HUES64 (cell line): ENCODE measurements around the gene LEMD1.
A peak's percentile ranks its signal among the peaks of the same experiment; 100 is the strongest.

ENCODE experiments used
- H3K27ac ChIP-seq: 2 replicates; pipeline ENCODE4 v1.7.0; 2013; ENCODE audit warnings: low read depth, low read length, inconsistent platforms
- H3K27me3 ChIP-seq: 2 replicates; pipeline ENCODE4 v1.6.1; 2013; ENCODE audit warnings: mild to moderate bottlenecking, low read length; ENCODE audit not compliant: insufficient read depth
- H3K36me3 ChIP-seq: 2 replicates; pipeline ENCODE4 v1.6.1; 2013; ENCODE audit warnings: mild to moderate bottlenecking, low read length; ENCODE audit not compliant: insufficient read depth
- H3K4me1 ChIP-seq: 2 replicates; pipeline ENCODE4 v1.6.1; 2013; ENCODE audit warnings: mild to moderate bottlenecking, low read length, moderate library complexity; ENCODE audit not compliant: insufficient read depth
- H3K4me3 ChIP-seq: 2 replicates; pipeline ENCODE4 v1.5.1; 2013; ENCODE audit warnings: mild to moderate bottlenecking, low read length, moderate library complexity
- H3K9ac ChIP-seq: 2 replicates; pipeline ENCODE4 v1.6.1; 2013; ENCODE audit warnings: mild to moderate bottlenecking, low read depth, low read length
- H3K9me3 ChIP-seq: 2 replicates; pipeline ENCODE4 v1.6.1; 2013; ENCODE audit warnings: low read depth, low read length; ENCODE audit not compliant: insufficient read depth
- WGBS: fragments of 150-250, 120-280 bp; methylation state at CpG from one replicate; pipeline ENCODE4 v1.1.7; 2013; ENCODE audit warnings: missing lambda C conversion rate; 5-methylcytosine and 5-hydroxymethylcytosine counted together

LEMD1 gene

DNA sequence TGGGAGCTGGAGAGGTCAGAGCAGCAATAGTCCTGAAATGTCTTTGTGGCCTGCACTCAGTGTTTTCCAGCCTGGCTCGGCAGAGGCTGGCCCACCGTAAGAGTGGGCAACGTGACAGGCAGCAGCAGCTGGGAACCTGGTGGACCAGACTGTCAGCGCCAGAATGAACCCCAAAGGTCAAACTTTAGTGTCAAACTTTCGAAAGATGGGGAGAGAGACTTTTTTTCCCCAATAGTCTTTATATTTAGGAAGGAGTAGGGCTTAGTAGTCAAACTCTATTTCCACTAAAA lies 23.7 kb upstream of the LEMD1 start:
- peak overlapping the region; percentile 98 for H3K27ac ChIP-seq
- no peaks in the 10 kb centered on the region; the same call in 1 of the 2 replicates for H3K27me3 ChIP-seq
- H3K9ac ChIP-seq, result peak overlapping the region; percentile 71
- H3K4me3 ChIP-seq, result peak overlapping the region; percentile 38
- 65% methylated on average over 4 of the region's 5 CpGs for WGBS
- H3K4me1 ChIP-seq, result peaks cover 85% of the 10 kb centered on the region
- H3K36me3 ChIP-seq, result peaks cover 7% of the 10 kb centered on the region; the same call in 1 of the 2 replicates
- no peaks in the 10 kb centered on the region for H3K9me3 ChIP-seq

DNA sequence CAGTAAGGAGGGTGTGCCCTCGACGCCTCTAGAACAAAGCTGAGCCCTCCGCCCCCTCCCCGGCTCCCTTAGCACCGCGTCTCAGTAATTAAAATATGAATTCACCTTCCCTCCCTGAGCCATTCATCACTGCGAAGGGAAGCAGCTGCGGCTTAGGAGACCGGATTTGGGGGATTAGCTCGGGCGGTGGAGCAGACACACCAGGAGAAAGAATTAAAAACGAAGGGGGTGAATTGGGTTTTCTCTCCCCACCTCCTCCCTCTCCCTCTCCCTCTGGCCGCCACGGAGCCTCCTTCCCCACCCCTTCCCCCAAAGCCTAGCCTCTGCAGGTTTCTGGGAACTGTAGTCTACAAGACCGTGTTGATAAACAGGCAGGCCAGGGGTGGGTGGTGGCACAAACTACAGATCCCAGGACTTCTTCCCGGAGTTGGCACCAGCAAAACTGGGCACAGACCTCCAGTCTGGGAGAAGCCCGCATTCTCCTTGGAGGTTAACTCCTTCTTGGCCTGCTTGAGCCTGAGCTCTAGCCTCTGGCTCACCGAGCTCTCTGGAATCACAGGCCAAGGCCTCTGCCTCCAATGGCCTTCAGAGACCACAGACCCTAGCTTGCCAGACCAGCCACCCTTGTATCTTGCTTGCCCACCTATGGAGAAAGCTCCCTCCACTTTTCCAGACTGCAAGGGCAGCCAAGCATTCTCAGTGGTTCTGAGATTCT lies 23.2 kb upstream of the LEMD1 start:
- Histone ChIP-seq H3K9ac (peak overlapping the region; percentile 71), H3K36me3 (peaks cover 7% of the 10 kb centered on the region; the same call in 1 of the 2 replicates), H3K9me3 (no peaks in the 10 kb centered on the region), H3K4me1 (peaks cover 86% of the 10 kb centered on the region), H3K27me3 (no peaks in the 10 kb centered on the region; the same call in 1 of the 2 replicates), H3K4me3 (peak overlapping the region; percentile 38), H3K27ac (peak overlapping the region; percentile 98)
- under 1% methylated on average over 18 of the region's 18 CpGs for WGBS

DNA sequence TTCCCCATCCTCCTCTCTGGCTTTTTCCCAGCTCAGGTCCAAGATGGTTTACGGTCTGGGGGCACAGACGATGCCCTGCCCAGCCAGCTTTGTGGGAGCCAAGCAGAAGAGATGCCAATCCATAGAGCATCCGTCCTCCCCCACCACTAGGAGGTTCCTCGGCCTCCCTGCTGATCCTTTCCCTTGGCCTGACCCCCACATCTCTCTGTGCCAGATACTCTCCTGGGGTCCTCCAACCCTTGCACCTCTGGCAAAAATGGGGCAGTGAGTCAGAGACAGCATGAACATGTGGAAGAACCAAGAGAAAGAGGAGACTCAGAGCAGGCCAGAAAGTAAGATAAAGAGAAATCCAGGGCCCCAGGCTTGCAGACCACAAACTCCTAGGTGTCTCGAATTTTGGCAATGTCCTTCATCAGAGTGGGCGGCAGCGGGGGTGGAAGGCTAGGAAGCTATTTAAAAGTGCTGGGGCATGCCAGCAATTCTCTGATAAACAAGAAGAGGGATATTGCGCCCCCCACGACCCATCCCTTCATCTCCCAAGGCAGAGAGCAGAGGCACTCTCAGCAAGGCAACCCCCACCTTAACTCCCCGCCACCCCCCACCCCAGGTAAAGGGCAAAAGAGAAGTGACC lies 22.6 kb upstream of the LEMD1 start:
- Histone ChIP-seq H3K36me3 (peaks cover 7% of the 10 kb centered on the region; the same call in 1 of the 2 replicates), H3K9ac (peak overlapping the region; percentile 48), H3K9me3 (no peaks in the 10 kb centered on the region), H3K4me3 (peak overlapping the region; percentile 18), H3K27me3 (no peaks in the 10 kb centered on the region; the same call in 1 of the 2 replicates), H3K27ac (peak overlapping the region; percentile 98), H3K4me1 (peaks cover 85% of the 10 kb centered on the region)
- WGBS, result 17% methylated on average over 10 of the region's 10 CpGs

DNA sequence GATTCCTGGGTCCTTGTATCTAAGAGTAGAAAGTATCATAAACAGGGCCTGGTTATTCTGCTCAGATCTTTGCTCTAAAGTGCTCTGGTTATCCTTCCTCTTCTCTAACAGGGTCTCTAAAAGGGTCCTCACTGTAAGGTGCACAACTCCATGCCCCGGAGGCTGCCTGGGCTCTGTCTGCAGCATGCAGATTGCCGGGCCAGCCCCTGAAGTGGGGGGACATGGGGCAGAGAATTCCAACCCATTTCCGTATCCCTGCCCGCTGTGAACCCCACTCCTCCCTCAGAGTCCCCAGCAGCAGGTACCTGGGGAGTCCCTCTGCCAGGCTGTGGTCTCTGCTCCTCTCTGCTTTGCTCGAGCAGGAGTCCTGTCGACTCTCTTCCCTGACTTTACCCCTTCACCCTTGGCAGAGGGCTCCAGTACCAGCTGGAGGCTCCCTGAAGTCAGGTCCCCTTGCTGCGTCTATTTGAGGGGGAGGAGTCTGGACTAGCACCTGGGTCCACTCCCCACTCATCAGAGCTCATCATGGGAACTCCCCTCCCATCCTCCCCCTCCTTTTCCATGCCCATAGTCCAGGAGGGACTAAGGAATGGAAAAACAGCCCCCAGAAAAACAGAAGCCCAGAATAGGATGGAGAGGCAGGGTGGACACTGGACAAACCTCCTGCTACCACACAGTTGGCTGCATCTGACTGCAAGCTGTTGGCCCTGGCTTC lies 21.9 kb upstream of the LEMD1 start:
- Histone ChIP-seq H3K27me3 (no peaks in the 10 kb centered on the region), H3K9me3 (no peaks in the 10 kb centered on the region), H3K4me1 (peaks cover 85% of the 10 kb centered on the region), H3K27ac (peak overlapping the region; percentile 98; the same call in 1 of the 2 replicates), H3K4me3 (peak overlapping the region; percentile 18; the same call in 1 of the 2 replicates), H3K9ac (peak overlapping the region; percentile 48; the same call in 1 of the 2 replicates), H3K36me3 (peaks cover 7% of the 10 kb centered on the region; the same call in 1 of the 2 replicates)
- 61% methylated on average over 6 of the region's 7 CpGs for WGBS

DNA sequence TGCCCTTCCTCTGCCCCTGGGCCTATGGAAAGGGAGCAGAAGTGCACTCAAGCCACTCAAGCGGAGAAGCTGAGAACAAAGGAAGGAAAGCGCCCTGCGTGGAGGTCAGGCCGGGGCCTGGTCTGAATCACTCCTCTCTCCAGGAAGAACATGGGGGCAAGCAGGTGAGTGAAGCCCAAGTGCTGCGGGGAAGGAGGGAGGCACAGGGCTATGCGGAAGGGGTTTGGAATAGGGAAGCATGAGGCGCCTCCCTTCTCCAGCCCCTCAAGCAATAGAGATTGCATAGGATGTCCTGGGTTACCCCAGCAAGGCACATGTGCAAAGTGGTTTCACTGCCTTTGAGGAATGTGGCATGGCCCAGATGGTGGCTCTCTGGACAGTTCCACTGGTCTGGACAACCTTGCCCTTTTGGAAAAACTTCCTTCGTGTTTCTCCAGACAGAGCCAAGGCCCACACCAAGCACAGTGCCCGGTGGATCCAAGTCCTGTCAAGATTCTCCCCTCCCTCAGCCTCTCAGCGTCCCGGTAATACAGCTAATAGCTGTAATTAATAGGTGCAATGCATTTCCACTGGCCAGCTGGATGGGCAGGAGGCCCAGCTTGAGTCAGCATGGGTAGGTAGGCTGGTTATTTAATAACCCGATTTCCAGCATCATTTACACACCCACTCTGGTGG lies 20.3 kb upstream of the LEMD1 start:
- H3K4me3 ChIP-seq, result no peak overlapping the region

DNA sequence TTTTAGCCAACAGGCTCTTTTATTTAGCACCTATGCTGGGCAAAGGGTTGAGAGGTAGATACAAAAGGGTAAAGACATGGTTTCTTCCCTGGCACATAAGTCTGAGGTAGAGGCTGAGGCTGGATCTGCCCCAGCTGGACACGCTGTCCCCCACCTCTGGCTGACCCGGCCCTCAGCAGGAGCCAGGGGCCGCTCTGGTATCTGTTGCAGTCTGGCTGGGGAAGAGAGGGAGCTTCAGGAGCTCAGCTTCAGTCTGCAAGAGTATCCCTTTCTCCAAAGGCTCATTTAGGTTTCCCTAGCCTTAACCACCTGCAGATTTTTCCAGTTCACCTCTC lies 19.8 kb upstream of the LEMD1 start:
- Histone ChIP-seq H3K9ac (no peak overlapping the region), H3K27me3 (no peaks in the 10 kb centered on the region), H3K9me3 (no peaks in the 10 kb centered on the region), H3K27ac (peak overlapping the region; percentile 56), H3K4me3 (no peak overlapping the region), H3K36me3 (peaks cover 3% of the 10 kb centered on the region; the same call in 1 of the 2 replicates), H3K4me1 (peaks cover 68% of the 10 kb centered on the region)
- 42% methylated on average over 3 of the region's 3 CpGs for WGBS

More for the DNA sequence above, 20.3 kb upstream of the LEMD1 start:
- Histone ChIP-seq H3K9ac (no peak overlapping the region), H3K27me3 (no peaks in the 10 kb centered on the region), H3K4me1 (peaks cover 73% of the 10 kb centered on the region), H3K27ac (peak overlapping the region; percentile 56), H3K36me3 (peaks cover 7% of the 10 kb centered on the region; the same call in 1 of the 2 replicates), H3K9me3 (no peaks in the 10 kb centered on the region)
- WGBS, result 61% methylated on average over 11 of the region's 12 CpGs

DNA sequence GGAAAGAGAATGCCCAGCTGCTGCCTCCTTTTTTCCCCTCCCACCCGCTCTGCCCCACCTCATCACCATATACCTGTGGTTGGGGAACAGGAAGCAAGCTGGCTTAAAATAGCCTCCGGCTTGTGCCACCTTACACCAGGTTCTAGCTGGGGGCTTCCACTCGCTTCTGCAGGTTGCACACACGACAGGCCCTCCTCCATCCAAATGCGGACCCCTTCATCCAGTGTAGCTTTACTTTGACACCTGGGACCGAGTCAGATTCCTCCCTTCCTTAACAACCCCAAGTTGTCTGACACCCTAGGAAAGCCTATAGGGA lies 19.4 kb upstream of the LEMD1 start:
- Histone ChIP-seq H3K27me3 (no peaks in the 10 kb centered on the region), H3K4me3 (no peak overlapping the region), H3K4me1 (peaks cover 64% of the 10 kb centered on the region), H3K36me3 (peaks cover 3% of the 10 kb centered on the region; the same call in 1 of the 2 replicates), H3K27ac (peak overlapping the region; percentile 56), H3K9me3 (no peaks in the 10 kb centered on the region), H3K9ac (no peak overlapping the region)
- 50% methylated on average over 6 of the region's 6 CpGs for WGBS

DNA sequence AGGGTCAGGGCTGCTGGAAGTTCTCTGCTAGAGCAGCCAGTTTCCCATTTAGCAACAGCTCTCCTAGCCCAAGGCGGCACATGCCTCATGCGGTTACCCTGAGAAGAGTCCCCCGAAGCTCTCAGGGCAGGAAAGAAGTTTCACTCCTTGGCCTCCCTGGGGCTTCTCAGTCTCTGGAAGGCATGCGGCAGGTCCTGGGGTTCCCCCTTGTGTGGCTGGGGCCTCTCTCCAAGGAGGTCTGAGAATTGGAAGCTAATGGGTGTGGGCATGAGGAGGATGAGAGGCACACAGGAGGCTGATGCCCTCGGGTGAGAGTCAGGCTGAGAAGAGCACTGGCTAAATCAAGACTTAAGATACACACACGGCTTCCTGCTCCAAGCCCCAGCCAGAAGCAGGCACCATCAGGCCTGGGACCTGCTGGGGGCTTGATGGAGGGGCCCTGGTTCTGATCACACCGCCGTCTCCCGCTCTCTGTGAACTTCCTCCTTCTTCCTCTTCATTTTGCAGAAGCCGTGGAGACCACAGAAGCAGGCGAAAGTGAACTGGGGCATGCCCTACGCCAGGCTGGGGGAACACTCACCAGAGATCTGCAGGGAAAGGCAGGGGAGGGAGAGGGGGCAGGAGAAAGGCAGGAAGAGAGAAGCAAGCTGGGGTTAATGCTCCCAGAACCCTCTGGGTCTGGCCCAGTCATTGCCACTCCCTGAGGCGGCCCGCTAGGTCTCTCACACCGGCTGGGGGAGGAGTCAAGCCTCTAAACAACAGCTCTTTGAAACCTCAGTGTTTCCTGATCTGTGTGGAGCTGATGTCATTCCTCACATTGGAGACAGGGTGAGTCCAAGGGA lies 18.8 kb upstream of the LEMD1 start:
- Histone ChIP-seq H3K27me3 (no peaks in the 10 kb centered on the region), H3K27ac (peak overlapping the region; percentile 56; the same call in 1 of the 2 replicates), H3K9ac (peak overlapping the region; percentile 30; the same call in 1 of the 2 replicates), H3K4me3 (no peak overlapping the region), H3K4me1 (peaks cover 60% of the 10 kb centered on the region), H3K36me3 (no peaks in the 10 kb centered on the region), H3K9me3 (no peaks in the 10 kb centered on the region)
- WGBS, result 61% methylated on average over 15 of the region's 15 CpGs

DNA sequence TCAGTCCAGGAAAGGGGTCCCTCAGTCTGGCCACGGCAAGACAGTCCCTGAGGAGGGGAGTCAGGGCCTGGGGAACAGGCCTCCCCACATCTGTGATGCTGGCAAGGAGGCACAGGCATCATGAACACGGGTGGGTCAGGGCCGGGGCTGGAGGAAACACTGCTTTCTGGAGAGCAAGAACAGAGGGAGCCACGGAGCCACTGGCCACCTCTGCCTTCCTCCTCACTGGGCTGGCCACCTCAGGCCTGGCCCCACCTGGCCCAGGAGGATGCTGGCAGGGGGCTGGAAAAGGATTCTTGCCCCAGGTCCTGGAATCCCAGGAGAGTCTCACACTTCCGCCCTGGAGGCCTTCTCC lies 18.2 kb upstream of the LEMD1 start:
- Histone ChIP-seq H3K9ac (no peak overlapping the region), H3K4me3 (no peak overlapping the region), H3K4me1 (peaks cover 54% of the 10 kb centered on the region), H3K36me3 (no peaks in the 10 kb centered on the region), H3K27ac (no peak overlapping the region), H3K27me3 (no peaks in the 10 kb centered on the region), H3K9me3 (no peaks in the 10 kb centered on the region)
- 82% methylated on average over 5 of the region's 5 CpGs for WGBS
